H1 (cell line): ENCODE data around the gene MSL1. TPM values are rescaled to one million over a fixed set of nuclear protein-coding genes. Genes with fewer than 3 reads are reported as not detected.

ENCODE experiments used
- CTCF ChIA-PET: fragments of 300-600 bp; sonication (Branson Sonifier 250); formaldehyde crosslinking; loops from one replicate; lab custom pipeline; 2021; ENCODE audit not compliant: partially characterized antibody; lab: Charles Lee
- POLR2A ChIA-PET: fragments of 300-600 bp; sonication (Branson Sonifier 250); formaldehyde crosslinking; loops from one replicate; lab custom pipeline; 2021; ENCODE audit warnings: inconsistent platforms; ENCODE audit not compliant: partially characterized antibody; lab: Charles Lee
- DNase-seq, 2 experiments: peaks; one replicate each; pipeline versions ENCODE4 v3.0.0 to v3.0.0-alpha.2; 2010 to 2022; ENCODE audit warnings: low spot score in 2 of 2, low read depth in 1 of 2, mixed read lengths in 1 of 2
- FAIRE-seq: peaks from 2 replicates; lab custom pipeline; 2011; peaks lifted over from hg19 to GRCh38; lab: Jason Lieb, UNC
- H2AFZ ChIP-seq: 2 replicates; pipeline ENCODE4 v1.8.1; 2012; ENCODE audit warnings: low read length, inconsistent platforms
- H2AK5ac ChIP-seq: 2 replicates; pipeline ENCODE4 v1.6.1; 2013; ENCODE audit warnings: low read depth, low read length
- H2BK120ac ChIP-seq: replicated peaks from 2 replicates; pipeline ENCODE3; 2013; ENCODE audit warnings: low read depth, low read length, inconsistent platforms
- H2BK12ac ChIP-seq: 2 replicates; pipeline ENCODE4 v1.6.1; 2013; ENCODE audit warnings: low read depth, low read length
- H2BK15ac ChIP-seq: 2 replicates; pipeline ENCODE4 v1.6.1; 2013; ENCODE audit warnings: low read length
- H2BK20ac ChIP-seq: 2 replicates; pipeline ENCODE4 v1.6.1; 2013; ENCODE audit warnings: low read length
- H2BK5ac ChIP-seq: 2 replicates; pipeline ENCODE4 v1.6.1; 2013; ENCODE audit warnings: low read depth, low read length
- H3K14ac ChIP-seq: 2 replicates; pipeline ENCODE4 v1.6.1; 2013; ENCODE audit warnings: inconsistent platforms; ENCODE audit not compliant: insufficient read length
- H3K18ac ChIP-seq: 2 replicates; pipeline ENCODE4 v1.6.1; 2013; ENCODE audit warnings: low read length; ENCODE audit errors: extremely low read depth
- H3K23ac ChIP-seq: 2 replicates; pipeline ENCODE4 v1.6.1; 2013; ENCODE audit warnings: inconsistent platforms; ENCODE audit not compliant: insufficient read length
- H3K23me2 ChIP-seq: 2 replicates; pipeline ENCODE4 v1.6.1; 2013; ENCODE audit warnings: low read depth, low read length
- H3K27ac ChIP-seq: 2 replicates; pipeline ENCODE4 v1.6.1; 2011; ENCODE audit warnings: low read depth, low read length, inconsistent platforms
- H3K27me3 ChIP-seq, 4 experiments: replicated peaks in 1 of 4; 1 replicate in 1 of 4; 2 replicates in 3 of 4; pipeline versions ENCODE4 v1.6.1 to v1.8.1; 2011 to 2013; ENCODE audit warnings: low read length in 3 of 4, mild to moderate bottlenecking in 3 of 4, inconsistent platforms in 2 of 4, mixed read lengths in 2 of 4, moderate library complexity in 1 of 4; ENCODE audit not compliant: control insufficient read depth in 3 of 4, insufficient read depth in 3 of 4; ENCODE audit errors: extremely low read depth in 1 of 4
- H3K36me3 ChIP-seq, 4 experiments: 2 replicates each; pipeline versions ENCODE4 v1.6.1 to v1.8.1; 2011 to 2013; ENCODE audit warnings: mild to moderate bottlenecking in 4 of 4, low read length in 3 of 4, moderate library complexity in 2 of 4, control low read depth in 1 of 4, inconsistent platforms in 1 of 4; ENCODE audit not compliant: insufficient read depth in 4 of 4, control insufficient read depth in 2 of 4
- H3K4ac ChIP-seq: replicated peaks from 2 replicates; pipeline ENCODE3; 2013; ENCODE audit warnings: low read length, low read depth, mixed read lengths, inconsistent platforms; ENCODE audit not compliant: insufficient read length
- H3K4me1 ChIP-seq, 4 experiments: replicated peaks in 1 of 4; 1 replicate in 1 of 4; 2 replicates in 3 of 4; pipeline versions ENCODE4 v1.6.1 to v1.8.1; 2011 to 2013; ENCODE audit warnings: low read length in 3 of 4, inconsistent platforms in 2 of 4, mixed read lengths in 1 of 4; ENCODE audit not compliant: insufficient read depth in 4 of 4, control insufficient read depth in 3 of 4
- H3K4me2 ChIP-seq, 2 experiments: 2 replicates each; pipeline versions ENCODE4 v1.6.1 to v1.8.1; 2011 to 2013; ENCODE audit warnings: low read depth in 2 of 2, low read length in 2 of 2, control low read depth in 1 of 2, inconsistent platforms in 1 of 2, mild to moderate bottlenecking in 1 of 2; ENCODE audit not compliant: insufficient read depth in 1 of 2
- H3K4me3 ChIP-seq, 4 experiments: fragments of 200-600, 300-600 bp in 1 of 4; sonication (generic), shearing (Covaris generic), sonication (Bioruptor Twin) in 1 of 4; 2 replicates each; pipeline versions ENCODE4 v1.5.1 to v1.8.1; 2011 to 2016; ENCODE audit warnings: low read length in 4 of 4, low read depth in 3 of 4, control low read depth in 2 of 4, inconsistent platforms in 2 of 4, mild to moderate bottlenecking in 2 of 4, mixed read lengths in 1 of 4, moderate library complexity in 1 of 4; ENCODE audit not compliant: insufficient read depth in 2 of 4; ENCODE audit errors: extremely low read depth in 1 of 4
- H3K56ac ChIP-seq: replicated peaks from 2 replicates; pipeline ENCODE3; 2013; ENCODE audit warnings: low read depth, mild to moderate bottlenecking, mixed read lengths, low read length, inconsistent platforms; ENCODE audit not compliant: insufficient read length
- H3K79me1 ChIP-seq: 2 replicates; pipeline ENCODE4 v1.6.1; 2013; ENCODE audit warnings: low read depth, low read length, control low read depth
- H3K79me2 ChIP-seq, 2 experiments: 2 replicates each; pipeline versions ENCODE4 v1.6.1 to v1.8.1; 2012 to 2013; ENCODE audit warnings: low read length in 2 of 2, mild to moderate bottlenecking in 2 of 2, inconsistent platforms in 1 of 2; ENCODE audit not compliant: insufficient read depth in 2 of 2, control insufficient read depth in 1 of 2
- H3K9ac ChIP-seq, 4 experiments: replicated peaks in 1 of 4; 1 replicate in 1 of 4; 2 replicates in 3 of 4; pipeline versions ENCODE4 v1.6.1 to v1.8.1; 2011 to 2013; ENCODE audit warnings: low read depth in 3 of 4, low read length in 3 of 4, control low read depth in 2 of 4, mild to moderate bottlenecking in 2 of 4, moderate library complexity in 2 of 4, inconsistent platforms in 1 of 4; ENCODE audit errors: extremely low read depth in 1 of 4
- H3K9me3 ChIP-seq, 2 experiments: 2 replicates each; pipeline versions ENCODE4 v1.6.1 to v1.8.1; 2012 to 2013; ENCODE audit warnings: mild to moderate bottlenecking in 2 of 2, moderate library complexity in 2 of 2, control low read depth in 1 of 2, inconsistent platforms in 1 of 2, low read depth in 1 of 2, low read length in 1 of 2, mixed read lengths in 1 of 2; ENCODE audit not compliant: insufficient read depth in 2 of 2
- H4K20me1 ChIP-seq, 2 experiments: replicated peaks in 1 of 2; 2 replicates each; pipeline versions ENCODE3 to v1.8.1; 2011 to 2013; ENCODE audit warnings: inconsistent platforms in 2 of 2, low read length in 2 of 2, mild to moderate bottlenecking in 1 of 2; ENCODE audit not compliant: insufficient read depth in 2 of 2, control insufficient read depth in 1 of 2
- H4K5ac ChIP-seq: 2 replicates; pipeline ENCODE4 v1.6.1; 2013; ENCODE audit warnings: low read length, low read depth, mixed read lengths, inconsistent platforms; ENCODE audit not compliant: insufficient read length
- H4K8ac ChIP-seq: 2 replicates; pipeline ENCODE4 v1.8.0; 2013; ENCODE audit warnings: mild to moderate bottlenecking, moderate library complexity, low read length, inconsistent platforms; ENCODE audit not compliant: insufficient read depth; ENCODE audit errors: extremely low read depth
- H4K91ac ChIP-seq: replicated peaks from 2 replicates; pipeline ENCODE3; 2013; ENCODE audit warnings: low read length, mixed read lengths, inconsistent platforms; ENCODE audit not compliant: insufficient read length
- ATF3 ChIP-seq: IDR thresholded peaks from 2 replicates; pipeline ENCODE4 v1.6.1; 2011; ENCODE audit warnings: low read depth, mild to moderate bottlenecking, low read length; ENCODE audit not compliant: insufficient read depth
- BRCA1 ChIP-seq: IDR thresholded peaks from 2 replicates; pipeline ENCODE4 v1.6.1; 2012; ENCODE audit warnings: low read depth, low read length, improper control_type of control experiment
- CHD1 ChIP-seq: IDR thresholded peaks from 2 replicates; pipeline ENCODE4 v1.6.1; 2012; ENCODE audit warnings: low read depth, low read length, improper control_type of control experiment
- EGR1 ChIP-seq: IDR thresholded peaks from 2 replicates; pipeline ENCODE4 v1.6.1; 2011; ENCODE audit warnings: low read depth, low read length, borderline replicate concordance
- EP300 ChIP-seq, 2 experiments: IDR thresholded peaks; 1 replicate in 1 of 2; 2 replicates in 1 of 2; pipeline ENCODE4 v1.6.1; 2011 to 2012; ENCODE audit warnings: low read depth in 2 of 2, low read length in 2 of 2, mild to moderate bottlenecking in 2 of 2, borderline replicate concordance in 1 of 2, inconsistent platforms in 1 of 2, moderate library complexity in 1 of 2
- FOSL1 ChIP-seq: IDR thresholded peaks from 2 replicates; pipeline ENCODE4 v1.6.1; 2011; ENCODE audit warnings: mild to moderate bottlenecking, low read depth, low read length, moderate library complexity; ENCODE audit not compliant: insufficient read depth
- JUND ChIP-seq: IDR thresholded peaks from 2 replicates; pipeline ENCODE4 v1.6.1; 2011; ENCODE audit warnings: mild to moderate bottlenecking, improper control_type of control experiment, low read length
- POU5F1 ChIP-seq: IDR thresholded peaks from 2 replicates; pipeline ENCODE4 v1.6.1; 2011; ENCODE audit warnings: low read depth, mild to moderate bottlenecking, low read length, moderate library complexity
- RAD21 ChIP-seq, 2 experiments: IDR thresholded peaks in 1 of 2; conservative IDR thresholded peaks in 1 of 2; 2 replicates each; pipeline ENCODE4 v1.6.1; 2011; ENCODE audit warnings: low read depth in 2 of 2, low read length in 2 of 2, improper control_type of control experiment in 1 of 2, inconsistent platforms in 1 of 2, mild to moderate bottlenecking in 1 of 2, moderate library complexity in 1 of 2
- SIX5 ChIP-seq: IDR thresholded peaks from 2 replicates; pipeline ENCODE4 v1.6.1; 2011; ENCODE audit warnings: mild to moderate bottlenecking, low read depth, low read length
- YY1 ChIP-seq: IDR thresholded peaks from 2 replicates; pipeline ENCODE4 v1.6.1; 2011; ENCODE audit warnings: low read depth, mild to moderate bottlenecking, low read length
- WGBS, 2 experiments: shearing (Covaris generic) in 1 of 2; methylation state at CpG; one replicate each; pipeline versions ENCODE4 v1.1.6 to v1.1.7; 2013 to 2015; ENCODE audit warnings: low lambda C conversion rate in 2 of 2, mixed read lengths in 2 of 2, inconsistent platforms in 1 of 2, low coverage in 1 of 2, missing lambda C conversion rate in 1 of 2; ENCODE audit not compliant: insufficient replicate concordance in 2 of 2, insufficient coverage in 1 of 2, insufficient read length in 1 of 2; ENCODE audit errors: extremely low coverage in 1 of 2, missing lambda C conversion rate in 1 of 2; 5-methylcytosine and 5-hydroxymethylcytosine counted together
- polyA plus RNA-seq, 7 experiments: library from polyadenylated mRNA; depleted of rRNA in 3 of 7; stranded (reverse) in 5 of 7; unstranded in 2 of 7; fragments of >200 nt in 5 of 7; fragments of 200-250 nt in 2 of 7; gene quantifications; 1 replicate in 5 of 7; 2 replicates in 1 of 7; 4 replicates in 1 of 7; pipeline versions ENCODE4 v1.2.1 to v1.2.3, GENCODE V29; 2011 to 2013; ENCODE audit warnings: missing spikeins in 2 of 7, mixed read lengths in 2 of 7
- total RNA-seq: library from RNA; stranded (reverse); fragmentation: NEBNext Ultra II Directional; extraction: Animal tissue kit (Norgen Biotek cat#: 25700); gene quantifications from 2 replicates; pipeline ENCODE4 v1.2.1, GENCODE V29; 2021

MSL1 gene
- total and polyA plus RNA-seq, 2 of the 8 experiments (the other 6 are each of a cell fraction or from before 2014, with no cell fraction given), result 24.1 to 66.5 TPM

GRCh38 chr17:40158438-40159013 is 36.8 kb downstream of the MSL1 start:
- POLR2A ChIA-PET, result interaction anchor here (0.6 to 4.2 kb wide), 5 partner anchors 13 to 120 kb away, joined by 3 to 31 read pairs (median 3); partner anchors contain the start of gene RAPGEFL1

More at GRCh38 chr17:40158438-40159013, 36.8 kb downstream of the MSL1 start:
- 91% methylated on average over 3 of the region's 3 CpGs; no CpG with 5 or more reads in 1 of the 2 experiments for WGBS, 2 experiments
- H4K91ac ChIP-seq, result no peak overlapping the region
- no peak overlapping the region for H2BK20ac ChIP-seq
- no peak overlapping the region for H4K5ac ChIP-seq
- no peak overlapping the region for H3K56ac ChIP-seq
- H2BK5ac ChIP-seq, result no peak overlapping the region
- no peaks in the 10 kb centered on the region for H3K27me3 ChIP-seq
- H2BK15ac ChIP-seq, result no peak overlapping the region
- H3K79me1 ChIP-seq, result peaks cover 6% of the 10 kb centered on the region
- H3K79me2 ChIP-seq, result peaks cover 2 to 41% of the 10 kb centered on the region in 2 experiments; a peak in 3 of 4 replicates
- H3K4me3 ChIP-seq, result no peak overlapping the region
- TF ChIP-seq YY1 (no peak), FOSL1 (no peak), EGR1 (no peak), EP300 (IDR thresholded peaks at IDR 0.05; ENCODE audit: borderline replicate concordance in 1 of 2, low read depth in 2 of 2, low read length in 2 of 2) (no peak), CHD1 (no peak), POU5F1 (no peak), RAD21 (IDR thresholded peaks at IDR 0.05 in 1 of 2, conservative IDR thresholded peaks at IDR 0.05 in 1 of 2; ENCODE audit: low read depth in 2 of 2, low read length in 2 of 2) (no peak), JUND (no peak), BRCA1 (no peak), ATF3 (no peak), SIX5 (no peak)
- H3K14ac ChIP-seq, result no peak overlapping the region
- H2BK12ac ChIP-seq, result no peak overlapping the region
- no peak overlapping the region for H3K9ac ChIP-seq
- peaks cover 0 to under 1% of the 10 kb centered on the region in 2 experiments for H4K20me1 ChIP-seq
- H3K18ac ChIP-seq, result no peak overlapping the region
- no peak overlapping the region for H2AFZ ChIP-seq
- no peak overlapping the region for H2AK5ac ChIP-seq
- H3K4me2 ChIP-seq, result no peak overlapping the region
- H3K23ac ChIP-seq, result no peak overlapping the region
- H3K27ac ChIP-seq, result no peak overlapping the region
- no peaks in the 10 kb centered on the region for H3K4me1 ChIP-seq
- DNase-seq (no peak), FAIRE-seq (no peak)
- CTCF ChIA-PET, result interaction anchor here (0.8 to 6.1 kb wide), 7 partner anchors 9 to 131 kb away, joined by 3 to 48 read pairs (median 3); no protein-coding TSS in a partner anchor
- no peak overlapping the region for H2BK120ac ChIP-seq
- H3K9me3 ChIP-seq, result no peaks in the 10 kb centered on the region
- H3K4ac ChIP-seq, result no peak overlapping the region
- H3K36me3 ChIP-seq, result peaks cover 19 to 34% (median 26%) of the 10 kb centered on the region in 4 experiments; a peak in 7 of 8 replicates
- H3K23me2 ChIP-seq, result no peaks in the 10 kb centered on the region
- H4K8ac ChIP-seq, result no peak overlapping the region
